Erythroblast (primary cell): ENCODE measurements around the gene HOXA7.

Source experiments
- DNase-seq, 2 experiments: peaks; one replicate each; lab custom pipeline; 2025; lab: John Stamatoyannopoulos, UW
- GATA1 ChIP-seq: IDR thresholded peaks from 2 replicates; pipeline ENCODE4 v1.6.1; 2011; ENCODE audit warnings: low read depth, mild to moderate bottlenecking, control low read depth, low read length, moderate library complexity
- POLR2A ChIP-seq: IDR thresholded peaks from 2 replicates; pipeline ENCODE4 v1.6.1; 2011; ENCODE audit warnings: mild to moderate bottlenecking, low read length

Gene HOXA7

GRCh38 chr7:27156508-27156898, at the start of gene HOXA7:
Gene HOXA7 (minus strand): TSS chr7:27156675. CDS start chr7:27156545, 130 bp downstream.
- TF ChIP-seq GATA1 (no peak), POLR2A (no peak)
- no peak for DNase-seq

GRCh38 chr7:27205325-27206280, 49.1 kb upstream of the HOXA7 start:
- TF ChIP-seq GATA1, result no peak
- no peak for TF ChIP-seq POLR2A
- no peak for DNase-seq

GRCh38 chr7:27204851-27205322, 48.4 kb upstream of the HOXA7 start:
- no peak for DNase-seq
- TF ChIP-seq POLR2A, result no peak
- TF ChIP-seq GATA1, result no peak

- no peak for DNase-seq
- TF ChIP-seq POLR2A (no peak), GATA1 (no peak)
Measured at GRCh38 chr7:27203964-27204594, 47.6 kb upstream of the HOXA7 start.

GRCh38 chr7:27203365-27203953, 47.0 kb upstream of the HOXA7 start:
- no peak for TF ChIP-seq POLR2A
- TF ChIP-seq GATA1, result no peak

GRCh38 chr7:27202862-27203134, 46.3 kb upstream of the HOXA7 start:
- no peak for DNase-seq
- TF ChIP-seq POLR2A (no peak), GATA1 (no peak)

More at GRCh38 chr7:27203365-27203953, 47.0 kb upstream of the HOXA7 start:
- DNase-seq, result no peak

GRCh38 chr7:27202018-27202861, 45.8 kb upstream of the HOXA7 start:
- no peak for TF ChIP-seq POLR2A
- TF ChIP-seq GATA1, result no peak
- no peak for DNase-seq

GRCh38 chr7:27201580-27202017, 45.1 kb upstream of the HOXA7 start:
- TF ChIP-seq GATA1, result no peak
- no peak for TF ChIP-seq POLR2A
- no peak for DNase-seq

- no peak for TF ChIP-seq GATA1
- TF ChIP-seq POLR2A, result no peak
- no peak for DNase-seq
Measured at GRCh38 chr7:27200761-27201579, 44.5 kb upstream of the HOXA7 start.

GRCh38 chr7:27199849-27200760, 43.6 kb upstream of the HOXA7 start, which contains the start of gene HOXA13:
Gene HOXA13 (minus strand): TSS chr7:27200091. CDS start chr7:27200077, 14 bp downstream.
- DNase-seq, result peak; percentile 11 to 20
- no peak for TF ChIP-seq GATA1
- no peak for TF ChIP-seq POLR2A
